Esophagus (tissue), 2 donors: ENCODE results near the gene COP1. TPM values are rescaled to one million over a fixed set of nuclear protein-coding genes. Genes with fewer than 3 reads are reported as not detected.
"Not testable (repeated sequence)": the region's sequence is repeated elsewhere in the genome, so short reads cannot be mapped to it uniquely, and the experiment has no call there.

ENCODE experiments used
- H3K27ac ChIP-seq, 2 donors: one replicate each; pipeline ENCODE4 v1.5.1; 2013; ENCODE audit warnings: low read depth in 2 of 2, mild to moderate bottlenecking in 2 of 2, inconsistent platforms in 1 of 2, low read length in 1 of 2, moderate library complexity in 1 of 2
- H3K27me3 ChIP-seq, 2 donors: one replicate each; pipeline ENCODE4 v1.6.1; 2013; ENCODE audit warnings: low read length in 2 of 2, control low read depth in 1 of 2, mild to moderate bottlenecking in 1 of 2; ENCODE audit not compliant: insufficient read depth in 2 of 2, control insufficient read depth in 1 of 2
- H3K36me3 ChIP-seq, 2 donors: one replicate each; pipeline ENCODE4 v1.6.1; 2013; ENCODE audit warnings: low read length in 1 of 2; ENCODE audit not compliant: control insufficient read depth in 2 of 2, insufficient read depth in 2 of 2
- H3K4me1 ChIP-seq, 2 donors: one replicate each; pipeline ENCODE4 v1.6.1; 2013; ENCODE audit warnings: low read length in 1 of 2; ENCODE audit not compliant: control insufficient read depth in 2 of 2, insufficient read depth in 2 of 2
- H3K4me3 ChIP-seq, 2 donors: one replicate each; pipeline ENCODE4 v1.5.1; 2013; ENCODE audit warnings: low read length in 2 of 2, mild to moderate bottlenecking in 2 of 2, low read depth in 1 of 2, moderate library complexity in 1 of 2
- H3K9me3 ChIP-seq, 2 donors: one replicate each; pipeline ENCODE4 v1.6.1; 2013; ENCODE audit warnings: mild to moderate bottlenecking in 2 of 2, low read depth in 1 of 2, low read length in 1 of 2, moderate library complexity in 1 of 2; ENCODE audit not compliant: control insufficient read depth in 2 of 2, insufficient read depth in 1 of 2
- WGBS, 2 donors: extraction: QIAGEN DNeasy Blood & Tissue Kit; methylation state at CpG; one replicate each; pipeline ENCODE4 v1.1.7; 2013; 5-methylcytosine and 5-hydroxymethylcytosine counted together
- polyA plus RNA-seq, 2 donors: library from polyadenylated mRNA; stranded (reverse); fragments of 200-250 nt; gene quantifications; one replicate each; pipeline ENCODE4 v1.2.3, GENCODE V29; 2013
- donor health status: healthy with polysubstance abuse.
- donor health status: Bipolar disorder and iron deficiency.

The COP1 gene
- polyA plus RNA-seq, 2 donors: 23.0 to 41.6 TPM

GRCh38 chr1:176033881-176034280 is 173.2 kb downstream of the COP1 start:
- Histone ChIP-seq H3K27ac (no peak overlapping the region), H3K27me3 (no peaks in the 10 kb centered on the region), H3K36me3 (no peaks in the 10 kb centered on the region), H3K9me3 (no peaks in the 10 kb centered on the region), H3K4me1 (no peaks in the 10 kb centered on the region), H3K4me3 (no peak overlapping the region)
- WGBS, 2 donors: 33 to 50% methylated on average over 2 of the region's 2 CpGs

DNA sequence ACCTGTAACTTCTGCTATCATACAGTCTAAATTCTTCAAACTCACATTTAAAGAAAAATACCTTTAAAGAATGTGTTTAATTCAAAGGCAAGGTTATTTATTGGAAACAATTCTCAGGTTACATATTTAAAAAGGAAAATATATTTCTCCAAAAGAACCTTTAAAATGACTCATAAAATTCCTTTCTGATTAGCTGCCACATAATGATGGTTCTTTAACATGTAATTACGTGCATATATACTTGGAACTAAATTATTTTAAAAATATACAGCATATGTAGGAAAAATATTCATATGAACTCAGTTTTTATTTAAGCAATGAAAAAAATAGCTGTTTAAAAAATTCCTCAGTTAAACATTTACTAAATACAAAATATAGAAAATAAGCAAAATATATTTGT is 173.6 kb downstream of the COP1 start:
- H3K4me3 ChIP-seq: no peak overlapping the region
- H3K9me3 ChIP-seq: no peaks in the 10 kb centered on the region
- WGBS, 2 donors: 41 to 74% methylated on average over 1 of the region's 1 CpG
- H3K27me3 ChIP-seq: no peaks in the 10 kb centered on the region
- no peak overlapping the region for H3K27ac ChIP-seq
- H3K4me1 ChIP-seq: no peaks in the 10 kb centered on the region
- no peaks in the 10 kb centered on the region for H3K36me3 ChIP-seq

DNA sequence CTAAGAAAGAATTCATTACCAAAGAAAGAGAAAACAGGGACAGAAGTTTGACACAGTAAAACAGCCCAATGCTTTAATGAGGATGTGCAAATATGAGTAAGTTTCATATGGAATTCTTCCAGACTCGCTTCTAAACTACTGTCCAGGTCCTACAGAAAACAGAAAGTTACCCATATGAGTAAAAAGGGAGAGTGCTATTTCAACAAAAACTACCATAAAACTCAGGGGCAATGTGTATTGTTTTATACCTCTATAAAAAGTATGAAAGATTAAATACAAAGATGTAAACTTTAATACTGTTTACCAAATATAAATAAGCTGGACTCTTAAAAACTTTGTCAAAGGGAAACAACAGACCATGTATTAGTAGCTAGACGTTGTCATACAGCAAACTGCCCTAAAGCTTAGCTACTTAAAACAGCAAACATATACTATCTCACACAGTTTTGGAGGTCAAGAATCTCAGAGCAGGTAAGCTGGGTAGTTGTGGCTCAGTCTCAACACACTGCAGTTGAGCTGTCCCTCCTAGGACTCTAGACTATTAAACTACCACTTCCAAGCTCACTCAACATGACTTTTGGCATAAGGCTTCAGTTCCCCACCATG is 174.9 kb downstream of the COP1 start:
- no peak overlapping the region for H3K4me3 ChIP-seq
- 85 to 87% methylated on average over 2 of the region's 2 CpGs for WGBS, 2 donors
- H3K27me3 ChIP-seq: no peaks in the 10 kb centered on the region
- H3K27ac ChIP-seq: no peak overlapping the region
- no peaks in the 10 kb centered on the region for H3K36me3 ChIP-seq
- no peaks in the 10 kb centered on the region for H3K9me3 ChIP-seq
- no peaks in the 10 kb centered on the region for H3K4me1 ChIP-seq

GRCh38 chr1:176029609-176030008 is 177.5 kb downstream of the COP1 start:
- Histone ChIP-seq H3K36me3 (no peaks in the 10 kb centered on the region), H3K4me1 (no peaks in the 10 kb centered on the region), H3K27me3 (no peaks in the 10 kb centered on the region), H3K9me3 (no peaks in the 10 kb centered on the region), H3K4me3 (no peak overlapping the region), H3K27ac (no peak overlapping the region)
- 98 to 99% methylated on average over 2 of the region's 2 CpGs for WGBS, 2 donors

- H3K27ac ChIP-seq: no peak overlapping the region
- no peak overlapping the region for H3K4me3 ChIP-seq
- H3K27me3 ChIP-seq: no peaks in the 10 kb centered on the region
- H3K4me1 ChIP-seq: no peaks in the 10 kb centered on the region
- no peaks in the 10 kb centered on the region for H3K36me3 ChIP-seq
- no peaks in the 10 kb centered on the region for H3K9me3 ChIP-seq
Measured at GRCh38 chr1:176029155-176029554, 177.9 kb downstream of the COP1 start.

- H3K9me3 ChIP-seq, H3K36me3 ChIP-seq, H3K27me3 ChIP-seq, H3K27ac ChIP-seq, H3K4me1 ChIP-seq, H3K4me3 ChIP-seq: not testable (repeated sequence)
- WGBS, 2 donors: 61 to 68% methylated on average over 4 of the region's 4 CpGs
Measured at GRCh38 chr1:176027934-176028333, 179.2 kb downstream of the COP1 start.

DNA sequence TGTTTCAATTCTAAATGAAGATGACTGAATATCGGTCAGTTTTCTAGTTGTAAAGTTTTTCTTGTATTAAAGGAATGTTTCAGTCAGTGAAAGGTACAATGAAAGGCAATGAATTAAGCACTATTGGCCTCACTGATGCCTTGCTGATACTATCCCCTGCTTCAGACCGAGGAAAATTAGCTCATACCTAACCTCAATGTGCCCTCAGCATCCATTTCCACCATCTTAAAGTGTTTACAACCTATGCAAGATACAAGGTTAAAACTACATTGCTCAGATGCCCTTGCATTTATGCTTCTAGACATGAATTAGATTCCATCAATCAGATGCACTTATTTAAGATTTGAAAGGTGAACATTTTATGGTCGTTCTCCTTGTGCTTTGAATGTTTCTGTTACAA is 184.5 kb downstream of the COP1 start:
- no peaks in the 10 kb centered on the region for H3K9me3 ChIP-seq
- H3K27ac ChIP-seq: no peak overlapping the region
- 79 to 93% methylated on average over 3 of the region's 3 CpGs for WGBS, 2 donors
- H3K36me3 ChIP-seq: peaks cover 0 to 3% of the 10 kb centered on the region in 2 donors
- H3K4me1 ChIP-seq: no peaks in the 10 kb centered on the region
- H3K27me3 ChIP-seq: no peaks in the 10 kb centered on the region
- H3K4me3 ChIP-seq: no peak overlapping the region

DNA sequence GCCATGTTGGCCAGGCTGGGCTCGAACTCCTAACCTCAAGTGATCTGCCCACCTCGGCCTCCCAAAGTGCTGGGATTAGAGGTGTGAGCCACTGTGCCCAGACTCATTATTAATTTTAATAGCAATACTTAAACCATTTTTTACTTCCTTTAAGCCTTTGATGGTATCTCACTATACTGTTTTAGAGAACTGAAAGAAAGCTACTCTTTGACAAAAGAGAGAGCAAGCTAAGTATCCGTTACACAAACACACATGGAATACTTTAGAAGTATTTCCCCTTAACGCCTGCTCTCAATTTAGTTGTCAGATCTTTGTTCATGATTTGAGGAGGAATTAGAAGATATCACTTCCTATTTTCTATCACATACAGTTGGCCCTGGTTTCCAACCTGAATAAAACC is 189.4 kb downstream of the COP1 start:
- no peaks in the 10 kb centered on the region for H3K4me1 ChIP-seq
- H3K36me3 ChIP-seq: peaks cover 0 to 3% of the 10 kb centered on the region in 2 donors
- H3K27ac ChIP-seq: no peak overlapping the region
- H3K4me3 ChIP-seq: no peak overlapping the region
- H3K27me3 ChIP-seq: no peaks in the 10 kb centered on the region
- no peaks in the 10 kb centered on the region for H3K9me3 ChIP-seq
- WGBS, 2 donors: 92 to 93% methylated on average over 4 of the region's 4 CpGs

- Histone ChIP-seq H3K4me1 (no peaks in the 10 kb centered on the region), H3K9me3 (no peaks in the 10 kb centered on the region), H3K36me3 (peaks cover 3% of the 10 kb centered on the region in 2 donors), H3K27me3 (no peaks in the 10 kb centered on the region), H3K27ac (no peak overlapping the region), H3K4me3 (no peak overlapping the region)
- WGBS, 2 donors: 90 to 95% methylated on average over 2 of the region's 2 CpGs
Measured at GRCh38 chr1:176009951-176010350, 197.1 kb downstream of the COP1 start.

GRCh38 chr1:176007756-176008389 is 199.2 kb downstream of the COP1 start:
- not testable (repeated sequence) for H3K36me3 ChIP-seq, H3K27ac ChIP-seq, H3K27me3 ChIP-seq, H3K4me1 ChIP-seq, H3K9me3 ChIP-seq, H3K4me3 ChIP-seq
- WGBS, 2 donors: 97 to 98% methylated on average over 26 to 28 of the region's 28 CpGs
